DMS114 treated with DMSO at 0.1 percent for 48 hours (cell line): ENCODE results near the gene CARMIL1.
A peak's percentile ranks its signal among the peaks of the same experiment; 100 is the strongest.

Experiments used
- DNase-seq: peaks from one replicate; lab custom pipeline; 2025; ENCODE audit not compliant: unreplicated experiment; lab: John Stamatoyannopoulos, UW

The CARMIL1 gene

GRCh38 chr6:25278914-25279747, at the start of gene CARMIL1:
Gene CARMIL1 (plus strand): TSS chr6:25279374. CDS start chr6:25279796, 422 bp downstream.
- peak; percentile 69 for DNase-seq

DNA sequence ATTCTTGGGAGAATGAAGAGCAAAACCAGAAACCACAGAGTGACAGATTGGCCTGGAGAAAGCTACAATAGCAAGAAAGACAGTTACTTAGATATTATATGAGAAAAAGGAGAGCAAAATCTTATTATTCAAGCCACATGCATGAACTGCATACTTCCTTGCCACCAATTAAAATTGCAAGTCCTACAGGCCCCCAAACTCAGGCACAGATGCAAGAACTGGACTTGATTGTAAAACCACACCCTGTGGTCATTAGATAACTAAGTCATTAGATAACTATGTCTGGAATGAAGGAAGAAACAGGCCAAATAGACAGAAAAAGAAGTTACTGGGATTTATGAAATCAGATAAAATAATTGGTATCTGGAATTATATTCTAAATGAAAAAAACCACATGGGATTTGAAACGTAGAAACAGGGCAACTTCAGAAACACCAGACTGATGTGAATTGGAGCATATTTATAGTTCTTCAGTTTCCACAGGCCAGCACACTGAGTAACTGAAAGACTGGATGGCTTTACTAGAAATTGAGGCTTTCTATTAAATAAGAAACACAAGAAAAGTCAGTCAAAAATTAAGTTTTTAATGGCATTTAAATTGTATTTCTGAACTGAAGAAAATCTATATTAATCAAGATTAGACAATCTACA, 49.4 kb upstream of the CARMIL1 start:
- no peak for DNase-seq

GRCh38 chr6:25232479-25232878, 46.7 kb upstream of the CARMIL1 start:
- no peak for DNase-seq

- DNase-seq, result no peak
These were observed 45.9 kb upstream of the CARMIL1 start for GRCh38 chr6:25233226-25233625.

- DNase-seq, result no peak
These were observed 41.6 kb upstream of the CARMIL1 start for GRCh38 chr6:25237579-25237978.

GRCh38 chr6:25239059-25239458, 40.1 kb upstream of the CARMIL1 start:
- DNase-seq, result no peak

DNA sequence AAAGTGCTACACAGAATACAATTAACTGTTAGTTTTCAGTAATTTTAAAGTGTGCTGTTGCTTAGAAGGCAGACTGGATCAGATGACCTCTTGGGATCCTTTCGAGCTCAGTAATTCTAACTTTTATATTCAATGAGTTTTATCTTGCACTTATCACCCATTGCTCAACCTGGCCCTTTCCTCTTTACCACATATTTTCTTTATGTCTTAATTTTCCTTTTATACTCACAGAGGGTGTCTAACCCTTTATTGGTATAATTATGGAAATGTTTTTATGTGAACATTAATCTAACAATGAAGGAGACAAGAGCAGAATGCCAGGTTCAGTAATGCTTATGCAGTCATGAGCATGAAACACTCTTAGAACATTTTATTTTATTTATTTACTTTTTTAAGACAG, 39.7 kb upstream of the CARMIL1 start:
- DNase-seq, result no peak

DNA sequence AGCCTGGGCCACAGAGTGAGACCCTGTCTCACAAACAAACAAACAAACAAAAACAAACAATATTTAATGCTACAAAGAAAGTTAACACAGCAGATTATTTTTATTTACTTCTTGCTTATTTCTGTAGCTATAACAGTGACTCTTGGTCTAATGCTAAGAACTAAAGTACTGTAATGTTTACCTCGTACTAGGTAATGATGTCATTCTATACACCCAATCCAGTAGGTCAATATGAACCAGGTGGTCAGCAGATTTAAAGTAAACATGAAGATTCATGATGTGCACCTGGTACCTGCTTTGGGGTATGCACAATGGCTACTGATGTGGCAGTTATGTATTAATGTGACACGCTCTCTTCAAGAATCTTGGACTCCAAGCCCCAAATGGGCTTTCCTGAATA, 36.6 kb upstream of the CARMIL1 start:
- no peak for DNase-seq

DNA sequence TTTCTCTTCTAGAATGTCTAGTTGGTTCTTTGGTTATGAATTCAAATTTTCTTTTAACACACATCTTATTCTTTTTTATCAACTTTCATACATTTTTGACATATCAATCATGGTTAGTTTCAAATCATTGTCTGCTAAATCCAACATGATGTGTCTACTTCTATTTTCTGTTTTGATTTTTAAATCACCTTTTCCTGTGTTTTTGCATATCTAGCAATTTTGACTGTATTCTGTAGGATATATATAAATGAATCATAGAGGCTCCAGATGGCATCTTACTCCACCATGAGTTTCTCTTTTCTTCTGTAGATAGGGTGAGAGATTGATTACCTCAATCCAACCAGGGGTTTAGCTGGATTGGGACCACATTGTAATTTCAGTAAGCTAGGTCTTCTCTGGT, 34.3 kb upstream of the CARMIL1 start:
- no peak for DNase-seq

GRCh38 chr6:25248123-25248522, 31.1 kb upstream of the CARMIL1 start:
- no peak for DNase-seq

DNA sequence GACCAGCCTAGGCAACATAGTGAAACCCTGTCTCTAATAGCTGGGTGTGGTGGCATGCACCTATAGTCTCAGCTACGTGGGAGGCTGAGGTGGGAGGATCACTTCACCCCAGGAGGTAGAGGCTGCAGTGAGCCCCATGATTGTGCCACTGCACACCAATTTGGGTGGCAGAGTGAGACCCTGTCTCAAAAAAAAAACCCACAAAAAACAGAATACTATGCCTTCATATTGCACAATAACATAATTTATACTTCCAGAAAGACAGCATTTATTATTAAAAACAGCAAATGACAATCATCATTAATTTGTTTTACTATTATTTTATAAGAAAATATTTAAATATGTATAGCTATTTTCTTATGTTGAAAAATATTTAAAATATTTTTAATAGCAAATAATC, 30.0 kb upstream of the CARMIL1 start:
- DNase-seq, result no peak

- no peak for DNase-seq
These were observed 28.3 kb upstream of the CARMIL1 start for GRCh38 chr6:25250878-25251277.

GRCh38 chr6:25251426-25251825, 27.7 kb upstream of the CARMIL1 start:
- DNase-seq, result no peak

DNA sequence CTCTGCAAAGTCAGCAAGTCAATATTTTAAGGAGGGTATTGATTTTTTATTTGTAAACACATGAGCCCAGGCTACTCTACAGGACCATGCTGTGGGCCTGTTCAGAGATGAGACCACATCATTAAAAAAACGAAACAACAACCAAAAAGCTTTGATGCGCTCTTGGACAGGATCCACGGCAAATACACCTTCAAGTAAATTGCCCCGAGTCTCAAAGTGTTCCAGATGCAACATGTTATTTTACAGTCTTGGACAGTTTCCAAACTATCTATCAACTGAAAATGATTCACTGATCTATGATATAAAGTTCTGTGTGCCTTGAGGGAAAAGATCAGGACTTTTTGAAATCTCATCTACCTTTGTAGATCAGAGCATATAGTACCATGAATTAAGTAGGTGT, 25.8 kb upstream of the CARMIL1 start:
- DNase-seq, result no peak

DNA sequence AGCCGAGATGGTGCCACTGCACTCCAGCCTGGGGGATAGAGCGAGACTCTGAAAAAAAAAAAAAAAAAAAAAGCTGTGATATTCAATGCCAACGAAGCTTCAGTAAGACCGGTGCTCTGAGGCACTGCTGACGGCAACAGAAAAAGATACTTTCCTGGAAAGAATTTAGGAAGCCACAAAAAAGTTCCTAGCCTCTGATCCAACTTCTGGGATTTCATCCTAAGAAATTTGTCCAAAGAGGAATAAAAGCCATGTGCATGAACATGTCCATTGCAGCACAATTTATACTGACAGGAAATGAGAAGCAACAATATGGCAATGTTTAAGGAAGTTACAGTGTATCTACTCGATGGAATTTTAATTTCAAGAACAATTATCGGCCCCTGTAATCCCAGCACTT, 24.5 kb upstream of the CARMIL1 start:
- DNase-seq, result no peak

DNA sequence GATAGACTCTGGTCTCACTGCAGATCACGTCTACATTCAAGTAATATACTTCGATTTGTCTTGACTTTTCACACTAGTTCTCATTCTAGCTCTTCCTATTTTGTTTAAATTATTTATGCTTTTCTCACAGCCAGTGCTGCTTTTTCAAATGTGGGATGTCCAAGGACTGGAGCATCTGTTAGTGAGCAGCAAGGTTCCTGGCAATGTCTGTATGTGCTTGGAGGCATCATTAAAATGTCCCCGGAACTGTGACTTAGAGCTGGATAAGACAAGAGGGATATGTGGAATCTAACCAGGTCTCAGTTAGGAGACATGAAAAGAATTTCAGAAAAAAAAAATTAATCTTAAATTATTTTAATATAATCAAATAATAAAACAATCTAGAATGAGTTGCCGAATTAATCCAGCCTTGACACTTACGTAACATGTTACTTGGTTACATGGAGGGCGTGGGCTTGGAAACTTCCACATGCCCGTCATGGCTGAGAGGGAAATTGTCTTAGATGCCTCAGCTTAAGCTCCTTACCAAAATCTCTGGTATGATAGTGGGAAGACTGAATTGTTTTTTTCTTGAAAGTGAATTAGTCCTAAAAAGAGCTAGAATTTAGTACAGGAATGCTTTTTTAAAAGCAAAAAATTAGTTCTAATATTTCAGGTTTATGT, 21.4 kb upstream of the CARMIL1 start:
- DNase-seq, result no peak

- no peak for DNase-seq
These were observed 19.4 kb upstream of the CARMIL1 start for GRCh38 chr6:25259756-25260155.

GRCh38 chr6:25263657-25264056, 15.5 kb upstream of the CARMIL1 start:
- DNase-seq, result no peak

DNA sequence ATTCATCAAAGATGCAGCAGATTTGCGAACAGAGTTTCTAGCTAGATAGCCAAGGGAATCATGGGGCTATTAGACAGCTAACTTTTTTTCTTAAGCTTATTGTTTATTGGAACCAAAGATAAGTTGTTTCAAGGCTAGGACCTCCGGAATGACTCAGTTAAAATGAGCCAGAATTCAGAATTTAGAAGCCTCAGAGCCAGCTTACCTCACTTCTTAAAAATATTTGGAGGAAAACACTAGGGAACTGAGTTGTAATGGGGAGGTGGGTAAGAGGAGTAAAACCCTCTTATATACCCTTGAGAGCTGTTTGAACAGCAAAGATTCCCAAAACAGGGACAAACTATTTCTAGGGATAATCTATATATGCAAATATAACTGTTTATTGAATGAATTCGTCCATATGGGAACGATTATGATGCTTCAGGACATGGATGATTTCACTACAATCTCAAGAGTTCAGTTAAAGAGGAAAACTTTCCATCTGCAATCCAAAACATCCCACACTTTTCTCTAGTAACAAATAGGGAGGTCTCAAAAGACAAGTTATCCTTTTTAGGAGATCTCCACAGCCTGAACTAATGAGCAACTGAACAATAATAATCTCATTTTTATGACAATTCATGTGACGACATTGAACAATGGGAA, 12.6 kb upstream of the CARMIL1 start:
- DNase-seq, result no peak

DNA sequence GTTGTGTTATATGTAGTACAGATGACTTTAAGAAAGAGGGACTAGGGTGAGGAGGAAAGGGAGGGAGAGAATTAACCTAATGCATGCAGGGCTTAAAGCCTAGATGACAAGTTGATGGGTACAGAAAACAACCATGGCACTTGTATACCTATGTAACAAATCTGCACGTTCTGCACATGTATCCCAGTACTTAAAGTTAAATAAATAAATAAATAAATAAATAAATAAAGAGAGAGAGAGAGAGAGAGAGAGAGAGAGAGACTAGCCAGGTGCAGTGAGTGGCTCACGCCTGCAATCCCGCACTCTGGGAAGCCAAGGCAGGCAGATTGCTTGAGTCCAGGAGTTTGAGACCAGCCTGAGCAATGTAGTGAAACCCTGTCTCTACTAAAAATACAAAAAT, 11.5 kb upstream of the CARMIL1 start:
- DNase-seq, result no peak

GRCh38 chr6:25270559-25270958, 8.6 kb upstream of the CARMIL1 start:
- DNase-seq, result no peak

GRCh38 chr6:25275436-25275835, 3.7 kb upstream of the CARMIL1 start:
- DNase-seq, result no peak
